ENCODE data around the gene ZDHHC7. TPM values are rescaled to one million over a fixed set of nuclear protein-coding genes. Genes with fewer than 3 reads are reported as not detected.

ZDHHC7 gene
- total RNA-seq, 1 donor from 2014 or later, result 53.4 TPM

- Histone ChIP-seq H3K36me3 (ENCODE audit: control insufficient read depth, insufficient read depth, low read length) (peaks cover 1% of the 10 kb centered on the region), H3K4me3 (ENCODE audit: low read depth, low read length) (no peak overlapping the region), H3K27me3 (ENCODE audit: control insufficient read depth, insufficient read depth, low read length) (no peaks in the 10 kb centered on the region)
- no peak for DNase-seq (ENCODE audit: low read depth)
- no peak for TF ChIP-seq CTCF (IDR thresholded peaks at IDR 0.05; ENCODE audit: insufficient read depth, low read length, poor library complexity, severe bottlenecking)
These were observed 35.8 kb downstream of the ZDHHC7 start for GRCh38 chr16:84975522-84975921.

GRCh38 chr16:84975066-84975465 is 36.3 kb downstream of the ZDHHC7 start:
- Histone ChIP-seq H3K4me3 (ENCODE audit: low read depth, low read length) (no peak overlapping the region), H3K27me3 (ENCODE audit: control insufficient read depth, insufficient read depth, low read length) (no peaks in the 10 kb centered on the region), H3K36me3 (ENCODE audit: control insufficient read depth, insufficient read depth, low read length) (peaks cover 1% of the 10 kb centered on the region)
- no peak for DNase-seq (ENCODE audit: low read depth)
- no peak for TF ChIP-seq CTCF (IDR thresholded peaks at IDR 0.05; ENCODE audit: insufficient read depth, low read length, poor library complexity, severe bottlenecking)

- TF ChIP-seq CTCF (IDR thresholded peaks at IDR 0.05; ENCODE audit: insufficient read depth, low read length, poor library complexity, severe bottlenecking), result no peak
- DNase-seq (ENCODE audit: low read depth), result no peak
- Histone ChIP-seq H3K4me3 (ENCODE audit: low read depth, low read length) (no peak overlapping the region), H3K27me3 (ENCODE audit: control insufficient read depth, insufficient read depth, low read length) (no peaks in the 10 kb centered on the region), H3K36me3 (ENCODE audit: control insufficient read depth, insufficient read depth, low read length) (peaks cover 1% of the 10 kb centered on the region)
These were observed 37.4 kb downstream of the ZDHHC7 start for GRCh38 chr16:84973776-84974523.

- no peak overlapping the region for H3K4me3 ChIP-seq (ENCODE audit: low read depth, low read length)
- peaks cover 1% of the 10 kb centered on the region for H3K36me3 ChIP-seq (ENCODE audit: control insufficient read depth, insufficient read depth, low read length)
- DNase-seq (ENCODE audit: low read depth), result no peak
- TF ChIP-seq CTCF (IDR thresholded peaks at IDR 0.05; ENCODE audit: insufficient read depth, low read length, poor library complexity, severe bottlenecking), result no peak
- H3K27me3 ChIP-seq (ENCODE audit: control insufficient read depth, insufficient read depth, low read length), result no peaks in the 10 kb centered on the region
These were observed 38.1 kb downstream of the ZDHHC7 start for GRCh38 chr16:84973236-84973635.

GRCh38 chr16:84970447-84971127 is 40.7 kb downstream of the ZDHHC7 start:
- peak; percentile 89 for TF ChIP-seq CTCF (IDR thresholded peaks at IDR 0.05; ENCODE audit: insufficient read depth, low read length, poor library complexity, severe bottlenecking)
- DNase-seq (ENCODE audit: low read depth), result no peak
- no peaks in the 10 kb centered on the region for H3K27me3 ChIP-seq (ENCODE audit: control insufficient read depth, insufficient read depth, low read length)
- H3K36me3 ChIP-seq (ENCODE audit: control insufficient read depth, insufficient read depth, low read length), result no peaks in the 10 kb centered on the region
- no peak overlapping the region for H3K4me3 ChIP-seq (ENCODE audit: low read depth, low read length)

Measured in kidney epithelial cell (primary cell).